DMS79 treated with DMSO at 0.1 percent for 48 hours (cell line): Measurements from ENCODE around the gene ETNK2.
A peak's percentile ranks its signal among the peaks of the same experiment; 100 is the strongest.
"Not testable (repeated sequence)": the region's sequence is repeated elsewhere in the genome, so short reads cannot be mapped to it uniquely, and the experiment has no call there.

ENCODE experiments used
- DNase-seq: peaks from one replicate; lab custom pipeline; 2025; lab: John Stamatoyannopoulos, UW

The ETNK2 gene

DNA sequence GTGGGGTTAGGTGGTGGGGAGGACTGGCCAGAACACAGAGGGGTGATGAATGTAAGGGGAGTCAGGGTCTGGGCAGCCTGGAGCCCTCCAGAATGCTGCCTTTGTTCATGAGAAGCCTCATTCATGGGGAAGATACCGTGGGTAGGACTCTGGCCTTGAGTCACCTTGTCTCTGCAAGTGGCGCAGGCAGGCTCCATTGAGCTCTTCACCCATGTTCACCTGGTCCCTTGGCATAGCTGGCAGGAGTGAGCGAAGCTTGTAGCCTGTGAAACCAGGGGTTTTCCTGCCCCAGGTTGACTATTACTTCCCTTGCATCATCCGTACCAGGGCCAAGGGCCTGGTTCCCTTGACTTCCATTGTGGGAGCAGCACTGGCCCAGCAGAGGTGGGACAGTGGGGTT is 53.2 kb downstream of the ETNK2 start:
- DNase-seq: no peak

DNA sequence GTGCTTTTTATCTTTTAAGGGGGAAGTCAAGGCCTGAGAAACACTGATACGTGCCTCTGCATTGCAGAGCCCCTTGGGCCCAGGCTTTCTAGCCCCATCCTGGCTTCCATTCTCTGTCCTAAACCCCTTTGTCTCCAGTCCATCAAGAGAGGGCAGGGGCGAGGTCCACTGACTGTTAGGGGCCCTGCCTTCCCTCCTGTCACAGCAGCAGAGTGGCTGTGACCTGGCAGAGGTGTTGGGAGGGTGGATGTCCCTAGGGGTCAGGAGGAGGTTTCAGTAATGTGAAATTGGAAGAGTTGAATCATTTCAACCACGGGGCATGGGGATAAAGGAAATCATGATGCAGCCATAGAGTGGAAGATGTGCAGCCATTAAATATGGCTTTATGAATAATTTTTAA is 54.9 kb downstream of the ETNK2 start:
- DNase-seq: no peak

DNA sequence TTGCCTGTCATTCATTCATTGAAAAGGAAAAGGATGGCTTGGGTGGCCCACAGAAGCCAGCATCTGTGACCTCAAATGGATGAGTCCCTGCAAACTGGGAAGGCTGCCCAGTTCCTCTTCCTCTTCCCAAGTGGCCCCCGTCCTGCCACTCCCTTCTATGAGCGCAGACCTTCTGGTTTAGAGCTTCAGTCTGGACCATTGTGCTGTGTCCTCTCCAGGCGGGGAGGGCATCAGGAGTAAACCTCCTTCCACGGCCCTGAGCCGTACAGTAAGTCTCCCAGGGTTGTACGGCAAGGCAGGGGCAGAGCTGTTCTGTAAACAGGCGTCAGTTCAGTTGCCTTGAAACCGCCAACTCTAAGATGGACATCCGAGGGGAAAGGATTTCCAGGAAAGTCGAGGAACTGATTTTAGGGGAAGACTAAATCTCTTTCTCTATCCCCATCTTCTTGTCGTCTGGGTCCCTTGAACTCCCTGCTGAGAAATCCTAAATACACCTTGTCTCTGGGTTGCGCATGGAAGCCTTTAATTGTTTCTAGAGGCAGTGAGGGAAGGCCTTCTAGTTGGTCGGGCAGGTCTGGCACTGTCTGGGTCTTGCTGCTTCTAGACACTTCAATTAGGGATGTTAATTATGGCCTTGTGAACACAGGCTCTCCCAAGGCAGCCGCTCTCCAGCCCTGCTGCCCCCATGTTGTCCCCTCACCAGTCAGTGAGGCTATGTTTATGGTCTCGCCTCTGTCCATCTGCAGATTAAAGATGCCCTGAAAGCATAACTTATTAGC is 56.8 kb downstream of the ETNK2 start:
- DNase-seq: no peak

DNA sequence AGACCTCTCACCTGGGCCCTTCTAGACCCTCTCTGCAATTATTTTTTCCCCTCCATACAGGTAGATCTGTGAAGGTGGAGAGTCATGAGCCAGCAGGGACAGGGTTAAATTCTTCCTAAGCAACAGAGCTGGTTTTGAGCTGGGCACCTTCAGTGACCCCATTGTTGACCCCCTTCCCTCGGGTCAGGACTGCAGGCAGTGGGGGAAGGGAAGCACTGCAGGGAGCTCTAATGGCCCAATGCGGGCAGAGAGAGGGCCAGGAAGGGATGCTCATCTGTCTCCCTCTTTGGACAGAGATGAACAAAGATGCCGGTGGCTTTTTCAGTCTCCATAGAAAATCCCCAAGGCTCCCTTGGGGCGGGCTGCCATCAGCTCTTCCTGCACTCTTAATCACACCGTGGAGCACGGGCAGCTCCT is 57.5 kb downstream of the ETNK2 start:
- no peak for DNase-seq

DNA sequence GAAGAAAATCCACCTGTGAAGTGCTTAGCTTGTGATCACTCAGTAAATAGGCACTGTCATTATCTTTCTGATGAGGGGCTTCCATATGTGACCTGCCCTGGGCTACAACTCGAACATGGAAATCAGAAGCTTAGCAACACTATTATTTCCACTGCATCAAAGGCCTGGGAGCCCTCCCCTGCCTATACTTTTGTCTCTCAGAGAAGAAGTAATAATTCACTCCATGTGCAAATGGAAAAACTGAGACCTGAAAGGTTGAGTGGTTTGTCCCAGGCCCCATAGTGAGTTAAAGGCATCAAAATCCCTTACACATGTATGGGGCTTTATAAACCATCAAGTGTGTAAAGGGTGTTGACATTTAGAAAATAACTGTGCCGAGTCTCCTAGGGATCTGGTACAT is 58.1 kb downstream of the ETNK2 start:
- DNase-seq: no peak

DNA sequence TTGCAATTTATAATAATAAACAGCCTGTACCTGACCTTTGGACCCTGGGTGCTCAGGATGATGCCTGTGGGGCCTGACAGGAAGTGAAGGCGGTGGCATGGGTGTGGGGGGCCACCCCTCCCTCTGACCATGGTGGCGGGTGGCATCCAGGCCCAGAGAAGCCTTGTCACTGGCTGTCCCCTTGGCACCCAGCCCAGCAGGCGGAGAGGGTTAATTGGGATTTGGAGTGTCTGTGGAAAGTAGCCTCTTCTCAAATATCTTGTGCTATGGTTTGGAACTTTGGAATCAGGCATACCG is 58.5 kb downstream of the ETNK2 start:
- DNase-seq: no peak

DNA sequence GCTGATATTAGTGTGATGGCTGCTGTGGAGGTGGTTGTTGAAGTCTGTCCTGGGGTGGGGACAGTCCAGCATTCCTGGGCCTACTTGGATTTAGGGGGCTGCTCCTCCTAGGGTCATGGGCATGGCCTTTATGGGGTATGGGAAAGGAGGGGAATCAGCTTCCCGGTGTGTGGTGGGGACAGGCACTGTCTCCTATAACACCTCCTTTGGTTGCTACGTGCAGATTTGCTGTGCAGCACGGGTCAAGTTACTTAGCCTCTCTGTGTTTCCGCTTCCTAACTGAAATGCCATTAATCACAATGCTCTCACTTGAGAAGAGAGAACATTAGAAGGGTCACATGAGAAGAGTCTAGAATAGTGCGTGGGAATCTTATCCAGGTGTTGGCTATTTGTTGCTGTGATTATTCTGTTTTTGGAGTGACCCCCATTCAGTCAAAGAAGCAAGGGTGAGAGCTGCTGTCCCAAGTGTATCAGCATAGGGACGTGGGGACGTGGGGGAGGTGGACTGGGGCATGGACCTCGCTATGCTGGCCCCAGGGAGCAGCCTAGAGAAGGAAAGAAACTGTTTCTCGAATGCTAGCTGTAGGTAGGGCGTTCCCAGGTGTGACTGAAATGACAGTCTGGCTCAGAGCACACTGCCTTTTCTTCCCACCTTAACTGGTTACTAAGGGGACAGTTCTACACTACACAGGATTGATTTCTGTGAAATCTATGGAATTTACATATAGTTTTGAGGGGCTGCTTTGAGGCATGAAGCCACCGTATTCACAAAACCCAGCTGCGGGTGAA is 59.0 kb downstream of the ETNK2 start:
- no peak for DNase-seq

DNA sequence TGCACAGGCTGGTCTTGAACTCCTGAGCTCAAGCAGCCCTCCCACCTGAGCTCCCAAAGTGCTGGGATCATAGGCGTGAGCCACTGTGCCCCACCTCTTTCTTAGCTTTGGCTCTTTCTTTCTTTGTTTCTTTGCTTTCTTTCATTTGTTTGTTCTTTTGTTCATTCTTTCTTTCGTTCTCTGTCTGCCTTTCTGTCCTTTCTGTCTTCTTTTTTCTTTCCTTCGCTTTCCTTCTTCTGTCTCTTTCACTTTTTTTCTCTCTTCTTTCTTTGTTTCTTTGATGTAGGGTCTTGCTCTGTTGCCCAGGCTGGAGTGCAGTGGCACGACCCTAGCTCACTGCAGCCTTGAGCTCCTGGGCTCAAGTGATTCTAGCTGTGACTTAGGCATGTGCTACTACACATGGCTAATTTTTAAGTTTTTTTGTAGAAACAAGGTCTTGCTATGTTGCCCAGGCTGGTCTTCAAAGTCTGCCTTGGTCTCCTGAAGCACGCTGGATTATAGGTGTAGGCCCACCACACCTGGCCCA is 60.0 kb downstream of the ETNK2 start:
- DNase-seq: no peak

DNA sequence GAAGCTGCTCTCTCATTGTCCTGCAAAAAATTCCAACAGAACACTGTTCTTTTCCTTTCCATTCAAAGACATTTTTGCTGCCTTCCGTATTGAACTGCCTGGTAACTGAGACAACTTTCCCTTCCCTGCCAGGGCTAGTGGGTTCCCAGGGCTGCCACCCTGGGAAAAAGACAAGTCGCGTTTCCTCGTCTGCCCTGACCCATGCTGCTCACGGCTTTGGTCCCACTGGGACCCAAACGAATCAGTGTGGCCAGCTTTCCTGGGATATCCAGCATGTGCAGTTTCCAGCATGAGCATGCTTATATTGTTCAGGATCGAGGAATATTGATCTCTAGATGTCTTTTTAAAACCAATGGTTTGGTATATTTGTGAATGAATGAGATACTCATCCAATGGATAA is 60.8 kb downstream of the ETNK2 start:
- DNase-seq: no peak

DNA sequence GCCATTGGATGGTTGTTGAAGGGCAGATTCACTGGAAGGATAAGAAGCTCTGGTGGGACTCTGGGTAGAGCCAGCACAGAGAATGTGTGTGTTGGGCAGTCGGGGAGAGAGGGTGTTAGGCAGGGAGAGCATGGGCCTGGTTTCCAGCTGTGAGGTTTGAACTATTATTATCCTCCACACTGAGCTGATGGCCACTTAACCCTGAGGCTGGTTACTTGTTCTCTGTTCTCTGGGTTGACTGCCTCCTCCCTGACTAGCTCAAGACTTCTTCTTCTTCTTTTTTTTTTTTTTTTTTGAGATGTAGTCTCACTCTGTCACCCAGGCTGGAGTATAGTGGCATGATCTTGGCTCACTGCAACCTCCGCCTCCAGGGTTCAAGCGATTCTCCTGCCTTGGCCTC is 61.7 kb downstream of the ETNK2 start:
- DNase-seq: not testable (repeated sequence)

DNA sequence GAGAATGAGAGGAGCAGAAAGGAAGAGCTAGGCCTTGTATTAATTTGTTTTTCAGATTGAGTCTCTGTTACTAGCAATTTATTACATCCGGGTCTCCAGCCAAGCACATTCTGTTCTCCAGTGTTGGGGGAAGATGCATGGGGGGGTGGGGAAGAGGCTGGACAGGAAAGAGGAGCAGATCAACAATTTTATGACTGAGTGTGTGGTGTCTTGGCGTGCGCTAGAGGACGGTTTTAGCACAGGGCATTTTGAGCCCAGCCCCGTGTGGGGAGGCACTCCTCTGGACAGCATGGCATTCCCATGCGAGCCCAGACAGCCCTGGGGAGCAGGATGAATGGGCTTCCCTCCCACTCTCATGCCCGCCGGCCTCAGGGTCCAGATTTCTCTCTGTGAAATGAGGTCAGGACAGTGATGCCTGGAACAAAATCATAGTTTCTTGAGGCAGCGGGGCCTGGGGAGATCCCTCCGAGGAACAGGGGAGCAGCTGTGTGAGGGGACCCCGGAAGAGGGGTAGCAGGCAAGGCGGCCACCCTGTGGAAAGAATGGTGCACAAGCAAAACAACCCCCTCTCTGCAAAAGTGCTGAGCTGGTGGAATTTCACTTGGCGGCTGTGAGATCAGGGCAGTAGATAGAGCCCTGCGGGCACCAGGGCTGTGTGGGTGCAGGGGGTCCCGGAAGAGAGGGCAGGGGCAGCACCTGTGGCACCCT is 62.6 kb downstream of the ETNK2 start:
- DNase-seq: no peak

DNA sequence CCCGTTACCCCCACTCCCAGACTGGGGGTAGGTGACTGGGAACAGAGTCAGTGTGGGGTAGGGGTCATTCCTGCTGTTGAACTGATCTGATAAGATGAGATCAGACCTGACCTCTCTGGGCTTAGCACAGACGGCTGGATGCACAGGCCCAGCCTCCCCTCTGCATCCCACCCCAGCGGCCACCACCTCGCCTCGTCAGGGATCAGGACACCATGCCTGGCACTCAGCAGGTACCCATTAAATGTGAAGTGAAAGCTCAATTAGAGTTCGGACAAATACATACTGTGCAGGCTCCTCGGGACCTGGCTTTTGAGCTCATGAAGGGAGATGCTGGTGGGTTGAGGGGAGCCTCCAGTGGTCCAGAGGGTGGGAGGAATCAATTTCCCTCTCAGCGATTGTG is 63.2 kb downstream of the ETNK2 start:
- DNase-seq: no peak

DNA sequence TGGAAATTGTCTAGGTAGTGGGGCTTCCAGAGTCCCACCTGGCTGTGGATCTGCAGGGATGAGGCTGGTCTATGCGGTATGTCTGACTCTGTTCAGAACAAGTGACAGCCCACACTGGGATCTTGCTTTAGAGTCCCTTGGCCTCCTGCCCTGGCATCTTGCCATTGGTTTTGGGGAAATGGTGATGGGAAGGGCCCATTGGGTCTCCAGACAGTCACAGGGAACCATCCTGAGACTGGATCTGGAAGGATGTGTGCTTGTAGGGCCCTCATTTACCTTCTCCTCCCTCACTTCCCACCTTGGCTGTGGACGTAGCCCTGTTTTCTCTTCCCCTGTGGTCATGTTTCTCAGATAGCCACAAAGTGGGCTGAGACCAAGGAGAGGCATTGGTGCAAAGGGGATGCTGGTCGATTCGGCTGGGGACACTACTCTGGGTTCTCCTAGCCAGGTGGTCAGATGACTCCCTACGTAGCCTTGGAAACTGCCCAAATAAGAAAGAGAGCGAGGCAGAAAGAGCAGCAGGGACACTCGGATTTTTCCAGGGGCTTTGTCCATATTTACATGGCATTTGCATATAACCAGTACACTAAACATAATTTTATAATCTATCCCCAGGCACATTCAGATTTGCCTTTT is 63.8 kb downstream of the ETNK2 start:
- no peak for DNase-seq

DNA sequence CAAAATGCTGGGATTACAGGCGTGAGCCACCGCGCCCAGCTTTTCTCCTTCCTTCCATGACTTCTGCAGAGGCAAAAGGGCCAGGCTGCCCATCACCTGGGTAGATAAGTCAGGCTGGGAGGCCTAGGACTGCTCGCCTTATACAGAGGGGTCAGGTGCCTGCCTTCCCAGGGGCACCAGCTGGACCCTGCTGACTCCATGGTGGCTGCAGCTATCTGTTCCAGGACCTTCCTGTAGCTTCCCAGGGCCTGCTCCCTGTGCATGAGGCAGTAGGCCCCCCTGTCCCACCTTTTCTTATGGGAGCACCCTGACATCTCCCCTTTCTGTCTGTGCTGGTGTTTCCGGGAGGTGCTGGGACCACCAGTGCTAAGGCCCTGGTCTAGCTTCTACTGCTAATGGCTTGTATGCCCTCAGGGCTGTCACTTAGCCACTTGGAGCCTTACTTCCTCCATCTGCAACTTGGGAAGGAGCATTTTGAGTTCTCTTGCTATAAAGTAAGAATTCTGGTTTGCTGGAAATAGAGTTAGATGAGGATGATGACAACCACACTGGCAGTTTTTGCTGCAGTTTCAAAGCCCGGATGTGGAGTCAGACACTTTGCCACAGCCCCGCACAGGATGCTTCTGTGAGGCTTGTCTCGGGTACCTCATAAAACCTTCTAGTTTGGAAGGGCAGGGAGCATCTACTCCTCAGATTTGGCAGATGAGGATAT is 64.5 kb downstream of the ETNK2 start:
- DNase-seq: no peak

DNA sequence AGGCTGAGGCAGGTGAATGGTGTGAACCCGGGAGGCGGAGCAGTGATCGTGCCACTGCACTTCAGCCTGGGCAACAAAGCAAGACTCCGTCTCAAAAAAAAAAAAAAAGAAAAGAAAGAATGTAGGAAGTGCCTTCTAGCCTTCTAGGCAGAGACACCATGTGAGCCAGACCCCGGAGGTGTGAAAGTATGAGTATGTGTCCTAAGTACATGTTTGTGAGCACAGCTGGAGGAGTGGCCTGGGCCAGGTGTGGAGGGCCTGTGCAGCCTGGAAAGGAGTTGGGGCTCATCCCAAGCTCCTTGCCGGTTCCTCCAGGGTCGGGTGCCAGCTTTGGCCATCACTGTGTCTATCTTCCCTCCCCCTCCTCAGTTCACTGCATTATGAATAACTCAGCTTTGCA is 66.0 kb downstream of the ETNK2 start:
- DNase-seq: no peak

DNA sequence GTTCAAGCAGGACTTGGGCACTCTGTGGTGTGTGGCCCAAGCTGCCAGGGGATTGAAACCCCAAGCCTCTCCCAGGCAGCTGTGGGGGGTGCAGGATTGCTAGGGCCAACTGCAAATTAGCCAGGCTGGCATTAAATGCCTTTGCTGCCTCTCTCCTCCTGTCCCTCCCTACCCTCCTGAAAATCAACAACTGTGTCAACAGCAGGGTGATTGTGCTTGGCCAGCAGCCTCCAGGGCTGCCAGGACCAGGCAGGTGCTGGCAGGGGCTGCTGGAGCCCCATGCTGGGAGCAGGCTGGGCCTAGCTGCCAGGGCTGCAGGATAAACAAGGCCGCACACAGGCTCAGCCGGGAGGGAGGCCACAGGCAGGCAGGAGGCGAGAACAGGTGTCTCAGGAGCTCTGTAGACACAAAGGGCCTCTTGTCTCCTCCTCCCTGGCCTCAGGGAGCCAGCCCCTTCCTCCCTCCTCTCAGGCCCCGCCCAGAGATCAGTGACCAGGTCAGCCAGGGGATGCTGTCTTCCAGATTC is 67.5 kb downstream of the ETNK2 start:
- DNase-seq: peak; percentile 99

DNA sequence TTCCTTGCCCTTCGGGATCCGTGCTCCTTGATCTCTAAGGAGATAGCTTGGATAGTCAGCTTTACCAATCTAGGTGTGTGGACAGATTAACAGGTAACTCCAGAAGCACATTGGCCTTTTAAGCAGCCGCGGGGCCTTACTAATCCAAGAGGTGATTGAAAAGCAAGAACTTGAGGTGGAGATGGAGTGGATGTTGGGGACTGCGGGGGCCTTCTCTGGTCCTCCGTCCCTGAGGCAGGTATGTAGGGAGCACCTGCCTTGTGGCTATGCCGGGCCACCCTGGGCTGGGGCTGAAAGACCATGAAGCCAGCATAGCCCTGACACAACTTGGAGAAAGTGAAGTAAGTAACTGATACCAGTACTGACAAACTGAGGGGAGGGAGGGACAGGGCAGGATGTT is 68.4 kb downstream of the ETNK2 start:
- no peak for DNase-seq

DNA sequence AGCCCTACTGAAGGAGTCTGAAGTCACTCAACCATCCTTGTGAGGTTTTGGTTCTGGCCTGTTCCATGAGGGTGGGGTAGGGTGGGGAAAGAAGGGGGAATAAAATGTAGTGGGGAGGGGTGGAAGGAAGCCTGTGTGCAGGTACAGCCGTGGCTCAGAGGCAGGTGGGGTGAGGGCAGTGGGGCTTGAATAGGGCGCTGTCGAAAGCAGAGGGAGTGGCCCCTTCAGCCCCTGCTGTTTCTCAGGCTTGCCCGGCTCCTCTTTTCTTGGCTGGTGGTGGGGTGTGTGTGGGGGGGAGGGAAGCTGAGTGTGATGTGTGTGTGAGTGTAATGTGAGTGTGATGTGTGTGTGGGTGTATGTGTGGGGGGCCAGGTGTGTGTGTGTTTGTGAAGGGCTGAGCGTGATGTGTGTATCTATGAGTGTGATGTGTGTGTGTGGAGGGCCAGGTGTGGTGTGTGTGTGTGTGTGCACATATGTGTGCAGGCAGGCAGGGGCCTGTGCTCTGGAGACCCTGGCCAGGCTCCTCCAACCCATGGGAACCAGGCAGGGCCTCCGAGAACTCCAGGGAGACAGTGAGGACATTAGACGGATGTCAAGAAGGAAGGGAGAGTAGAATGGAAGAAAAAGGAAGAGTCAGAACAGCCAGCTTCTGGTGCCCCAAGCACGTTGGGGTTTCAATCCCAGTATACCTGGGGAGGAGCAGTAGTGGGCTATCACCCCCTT is 69.9 kb downstream of the ETNK2 start:
- DNase-seq: peak; percentile 27

DNA sequence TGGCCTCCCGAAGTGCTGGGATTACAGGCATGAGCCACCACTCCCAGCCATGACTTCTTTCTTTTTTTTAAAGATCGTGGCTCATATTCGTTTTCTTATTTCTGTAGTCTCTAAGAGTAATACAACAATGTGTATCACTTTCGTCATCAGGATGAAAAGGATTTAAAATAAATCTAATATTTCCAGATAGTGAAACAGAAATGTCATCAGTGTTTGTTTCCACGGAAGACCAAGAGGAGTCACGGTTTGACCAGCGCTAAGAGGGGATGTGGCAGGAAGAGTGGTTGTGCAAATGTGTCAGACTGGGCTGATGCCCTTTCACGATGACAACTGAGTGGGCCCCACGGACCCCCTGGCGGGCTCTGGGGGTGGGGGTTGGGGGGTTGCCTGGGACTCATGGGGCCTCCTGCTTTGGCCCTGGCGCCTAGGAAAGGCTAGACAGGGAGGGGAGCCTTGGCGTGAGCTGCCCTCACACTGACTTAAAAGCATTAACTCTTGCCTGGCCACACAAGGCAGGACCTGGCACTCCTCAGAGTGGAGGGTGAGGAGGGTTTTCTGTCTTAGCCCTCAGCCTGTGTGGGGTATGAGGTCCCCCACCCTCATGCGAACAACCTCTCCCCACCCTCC is 70.6 kb downstream of the ETNK2 start:
- no peak for DNase-seq
